ENCODE results near the gene PTRH2.

- TF ChIP-seq CTCF (IDR thresholded peaks at IDR 0.05) (no peak), POLR2A (IDR thresholded peaks at IDR 0.05) (no peak)
These were observed 49.1 kb upstream of the PTRH2 start for GRCh38 chr17:59756236-59756818.

Measured in esophagus squamous epithelium (tissue), 4 donors.